Fibroblast of skin of right biceps (primary cell): ENCODE results near the gene MEIS3.

Experiments
- DNase-seq: peaks from one replicate; pipeline ENCODE4 v3.0.0-alpha.2; 2013

MEIS3 gene

DNA sequence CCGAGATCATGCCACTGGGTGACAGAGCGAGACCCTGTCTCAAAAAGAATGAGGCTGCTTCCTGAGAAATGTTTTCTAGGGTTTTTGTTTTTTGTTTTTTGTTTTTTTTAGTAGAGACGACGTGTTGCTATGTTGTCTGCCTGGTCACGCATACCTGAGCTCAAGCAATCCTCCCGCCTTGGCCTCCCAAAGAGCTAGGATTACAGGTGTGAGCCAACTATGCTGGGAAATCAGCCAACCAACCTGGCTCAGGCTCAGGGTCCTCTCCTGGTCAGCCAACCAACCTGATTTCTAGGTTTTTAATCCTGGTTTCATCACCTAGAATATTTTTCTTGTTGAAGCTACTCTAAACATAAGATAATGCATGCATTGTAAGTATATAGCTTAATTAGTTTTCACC lies 62.4 kb downstream of the MEIS3 start:
- DNase-seq: no peak

DNA sequence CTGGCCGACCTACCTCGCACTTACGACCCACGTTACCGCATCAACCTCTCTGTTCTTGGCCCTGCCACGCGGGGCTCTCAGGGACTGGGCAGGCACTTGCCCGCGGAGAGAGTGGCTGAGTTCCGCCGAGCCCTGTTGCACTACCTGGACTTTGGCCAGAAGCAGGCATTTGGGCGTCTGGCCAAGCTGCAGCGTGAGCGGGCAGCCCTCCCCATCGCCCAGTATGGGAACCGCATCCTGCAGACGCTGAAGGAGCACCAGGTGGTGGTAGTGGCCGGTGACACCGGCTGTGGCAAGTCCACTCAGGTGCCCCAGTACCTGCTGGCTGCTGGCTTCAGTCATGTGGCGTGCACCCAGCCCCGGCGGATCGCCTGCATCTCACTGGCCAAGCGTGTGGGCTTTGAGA lies 66.0 kb downstream of the MEIS3 start:
- DNase-seq: no peak
